Neuronal stem cell (in vitro differentiated cells): Measurements from ENCODE around the gene CD22. TPM values are rescaled to one million over a fixed set of nuclear protein-coding genes. Genes with fewer than 3 reads are reported as not detected.
A peak's percentile ranks its signal among the peaks of the same experiment; 100 is the strongest.

Experiments used
- DNase-seq: peaks from one replicate; pipeline ENCODE4 v3.0.0-alpha.2; 2013; ENCODE audit warnings: low spot score
- H2AFZ ChIP-seq: one replicate; pipeline ENCODE4 v1.6.1; 2013; ENCODE audit warnings: mild to moderate bottlenecking, low read length, inconsistent platforms
- H2AK5ac ChIP-seq: 2 replicates; pipeline ENCODE4 v1.6.1; 2013; ENCODE audit warnings: low read depth, mild to moderate bottlenecking, inconsistent platforms, low read length, moderate library complexity, mixed read lengths
- H2BK120ac ChIP-seq: 2 replicates; pipeline ENCODE4 v1.6.1; 2013; ENCODE audit warnings: low read depth, mild to moderate bottlenecking, inconsistent platforms, low read length, moderate library complexity, mixed read lengths
- H2BK12ac ChIP-seq: one replicate; pipeline ENCODE4 v1.6.1; 2013; ENCODE audit warnings: low read length, inconsistent platforms
- H2BK15ac ChIP-seq: 2 replicates; pipeline ENCODE4 v1.6.1; 2013; ENCODE audit warnings: mild to moderate bottlenecking, low read length, inconsistent platforms, mixed read lengths
- H2BK5ac ChIP-seq: one replicate; pipeline ENCODE4 v1.6.1; 2013; ENCODE audit warnings: inconsistent platforms, mild to moderate bottlenecking, low read length, moderate library complexity
- H3K14ac ChIP-seq: one replicate; pipeline ENCODE4 v1.6.1; 2013; ENCODE audit warnings: low read length, inconsistent platforms
- H3K18ac ChIP-seq: 2 replicates; pipeline ENCODE4 v1.6.1; 2013; ENCODE audit warnings: low read length, inconsistent platforms
- H3K23ac ChIP-seq: 2 replicates; pipeline ENCODE4 v1.6.1; 2013; ENCODE audit warnings: low read depth, mild to moderate bottlenecking, mixed read lengths, low read length, inconsistent platforms; ENCODE audit not compliant: poor library complexity
- H3K27ac ChIP-seq: replicated peaks from 3 replicates; pipeline ENCODE4 v1.5.1; 2013; ENCODE audit warnings: low read length, inconsistent platforms
- H3K27me3 ChIP-seq, 3 experiments: 2 replicates each; pipeline ENCODE4 v1.6.1; 2013; ENCODE audit warnings: low read length in 3 of 3, mild to moderate bottlenecking in 2 of 3, inconsistent platforms in 1 of 3, low read depth in 1 of 3, mixed read lengths in 1 of 3, moderate library complexity in 1 of 3; ENCODE audit not compliant: control insufficient read depth in 3 of 3, insufficient read depth in 3 of 3
- H3K36me3 ChIP-seq, 2 donors: replicated peaks in 1 of 2; 2 replicates each; pipeline ENCODE4 v1.6.1; 2013; ENCODE audit warnings: low read length in 2 of 2; ENCODE audit not compliant: control insufficient read depth in 2 of 2, insufficient read depth in 2 of 2
- H3K4ac ChIP-seq: 2 replicates; pipeline ENCODE4 v1.6.1; 2013; ENCODE audit warnings: inconsistent platforms, mild to moderate bottlenecking, low read length, moderate library complexity
- H3K4me1 ChIP-seq, 2 donors: 1 replicate in 1 of 2; 2 replicates in 1 of 2; pipeline ENCODE4 v1.6.1; 2013; ENCODE audit warnings: low read length in 2 of 2, low read depth in 1 of 2; ENCODE audit not compliant: control insufficient read depth in 2 of 2, insufficient read depth in 1 of 2
- H3K4me2 ChIP-seq: one replicate; pipeline ENCODE4 v1.6.1; 2013; ENCODE audit warnings: mild to moderate bottlenecking, low read length, inconsistent platforms; ENCODE audit not compliant: insufficient read depth, poor library complexity, severe bottlenecking
- H3K4me3 ChIP-seq, 2 donors: 2 replicates each; pipeline ENCODE4 v1.5.1; 2013; ENCODE audit warnings: low read length in 2 of 2, mild to moderate bottlenecking in 2 of 2, inconsistent platforms in 1 of 2, moderate library complexity in 1 of 2
- H3K79me1 ChIP-seq: one replicate; pipeline ENCODE4 v1.6.1; 2013; ENCODE audit warnings: low read depth, mild to moderate bottlenecking, inconsistent platforms, low read length, moderate library complexity
- H3K9ac ChIP-seq: one replicate; pipeline ENCODE4 v1.6.1; 2013; ENCODE audit warnings: mild to moderate bottlenecking, low read depth, low read length, inconsistent platforms; ENCODE audit not compliant: poor library complexity
- H3K9me3 ChIP-seq, 2 donors: replicated peaks in 1 of 2; 2 replicates each; pipeline versions ENCODE3 to v1.6.1; 2013; ENCODE audit warnings: low read length in 2 of 2, mild to moderate bottlenecking in 2 of 2, inconsistent platforms in 1 of 2, low read depth in 1 of 2, mixed read lengths in 1 of 2, moderate library complexity in 1 of 2; ENCODE audit not compliant: control insufficient read depth in 2 of 2, insufficient read depth in 1 of 2
- H4K8ac ChIP-seq: one replicate; pipeline ENCODE4 v1.6.1; 2013; ENCODE audit warnings: low read depth, mild to moderate bottlenecking, inconsistent platforms, low read length, moderate library complexity
- H4K91ac ChIP-seq: one replicate; pipeline ENCODE4 v1.6.1; 2013; ENCODE audit warnings: low read length, low read depth, mild to moderate bottlenecking, inconsistent platforms; ENCODE audit not compliant: poor library complexity
- WGBS, 2 donors: extraction: QIAGEN DNeasy Blood & Tissue Kit; methylation state at CpG; one replicate each; pipeline ENCODE4 v1.1.7; 2013; ENCODE audit warnings: missing lambda C conversion rate in 2 of 2, mixed read lengths in 1 of 2; ENCODE audit not compliant: insufficient read length in 2 of 2, insufficient replicate concordance in 1 of 2; ENCODE audit errors: extremely low coverage in 2 of 2; 5-methylcytosine and 5-hydroxymethylcytosine counted together
- polyA plus RNA-seq, 2 experiments: library from polyadenylated mRNA; stranded (reverse); fragments of 200-250 nt; gene quantifications; one replicate each; pipeline ENCODE4 v1.2.3, GENCODE V29; 2013

The CD22 gene
- not detected for polyA plus RNA-seq (2013, experiment 1 of 2)
- 0.04 TPM for polyA plus RNA-seq (2013, experiment 2 of 2)

DNA sequence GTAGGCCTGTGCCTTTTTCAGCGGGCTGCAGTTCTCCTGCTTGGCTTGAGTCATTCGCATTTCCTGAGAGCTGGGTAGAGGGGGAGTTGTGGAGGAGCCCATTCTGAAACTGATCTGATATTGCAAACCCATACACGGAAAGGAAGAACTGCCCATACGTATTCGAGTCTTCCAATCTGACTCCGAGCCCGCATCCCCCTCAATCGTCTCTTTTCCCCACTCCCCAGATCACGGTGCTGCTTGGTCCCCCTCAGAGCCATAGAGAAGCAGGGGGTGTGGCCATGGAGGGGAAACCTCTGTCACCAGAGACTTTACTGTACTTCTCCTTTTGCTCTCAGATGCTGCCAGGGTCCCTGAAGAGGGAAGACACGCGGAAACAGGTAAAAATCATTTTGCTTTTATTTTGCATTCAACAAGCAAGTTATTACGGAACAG is at the start of gene CD22:
Gene CD22 (plus strand): TSS at position 337 of the 435 bp plus-strand sequence. CDS start 2,854 bp downstream, outside the sequence.
- no peak within 1 kb of the TSS for H3K4ac ChIP-seq
- no CpG with 5 or more reads among the region's 12 CpGs for WGBS, 2 donors
- no peak within 1 kb of the TSS for H3K18ac ChIP-seq
- H2BK15ac ChIP-seq, result no peak within 1 kb of the TSS
- no peak for DNase-seq
- H3K27ac ChIP-seq, result no peak within 1 kb of the TSS
- no peak within 1 kb of the TSS for H2BK12ac ChIP-seq
- H2BK120ac ChIP-seq, result no peak within 1 kb of the TSS
- peaks cover 0 to 2% (median 0%) of the 10 kb centered on the region in 3 experiments for H3K27me3 ChIP-seq
- no peak within 1 kb of the TSS for H2AK5ac ChIP-seq
- no peak within 1 kb of the TSS for H3K14ac ChIP-seq
- no peak within 1 kb of the TSS for H4K8ac ChIP-seq
- H4K91ac ChIP-seq, result no peak within 1 kb of the TSS
- H2BK5ac ChIP-seq, result no peak within 1 kb of the TSS
- no peaks in the 10 kb centered on the region for H3K36me3 ChIP-seq
- no peaks in the 10 kb centered on the region for H3K9me3 ChIP-seq
- H3K4me3 ChIP-seq, result no peak within 1 kb of the TSS
- no peak within 1 kb of the TSS for H3K9ac ChIP-seq
- peaks cover 0 to 2% of the 10 kb centered on the region in 2 donors for H3K4me1 ChIP-seq
- no peak within 1 kb of the TSS for H3K23ac ChIP-seq
- no peak within 1 kb of the TSS for H3K4me2 ChIP-seq
- no peak within 1 kb of the TSS for H2AFZ ChIP-seq
- no peaks in the 10 kb centered on the region for H3K79me1 ChIP-seq

DNA sequence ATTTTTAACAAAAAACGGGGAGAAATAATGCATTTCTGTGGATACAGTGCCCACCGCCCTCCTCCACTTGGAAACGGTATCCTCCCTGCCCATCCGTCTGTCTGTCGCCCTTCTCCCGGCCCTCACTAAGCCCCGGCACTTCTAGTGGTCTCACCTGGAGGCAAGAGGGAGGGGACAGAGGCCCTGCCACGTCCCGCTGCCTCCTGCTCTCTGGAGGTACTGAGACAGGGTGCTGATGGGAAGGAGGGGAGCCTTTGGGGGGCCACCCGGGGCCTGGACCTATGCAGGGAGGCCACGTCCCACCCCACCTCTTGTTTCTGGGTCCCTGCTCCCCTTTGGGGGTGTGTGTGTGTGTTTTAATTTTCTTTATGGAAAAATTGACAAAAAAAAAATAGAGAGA is 49.6 kb upstream of the CD22 start:
- no peak overlapping the region for H3K14ac ChIP-seq
- H3K27me3 ChIP-seq, result peaks cover 0 to 2% (median 0%) of the 10 kb centered on the region in 3 experiments
- no peak overlapping the region for H4K91ac ChIP-seq
- H2BK15ac ChIP-seq, result no peak overlapping the region
- H3K23ac ChIP-seq, result peak overlapping the region; percentile 31
- H2BK120ac ChIP-seq, result no peak overlapping the region
- no peak overlapping the region for H2AFZ ChIP-seq
- no peak overlapping the region for H3K18ac ChIP-seq
- no peak overlapping the region for H3K4ac ChIP-seq
- H3K4me2 ChIP-seq, result no peak overlapping the region
- no peak overlapping the region for H3K9ac ChIP-seq
- DNase-seq, result no peak
- H3K79me1 ChIP-seq, result no peaks in the 10 kb centered on the region
- H3K4me1 ChIP-seq, result peaks cover 0 to 3% of the 10 kb centered on the region in 2 donors
- H2AK5ac ChIP-seq, result no peak overlapping the region
- peaks cover 0 to 3% of the 10 kb centered on the region in 2 donors for H3K9me3 ChIP-seq
- H3K27ac ChIP-seq, result no peak overlapping the region
- H3K4me3 ChIP-seq, result no peak overlapping the region
- peaks cover 16 to 48% of the 10 kb centered on the region in 2 donors for H3K36me3 ChIP-seq
- no peak overlapping the region for H2BK12ac ChIP-seq
- H2BK5ac ChIP-seq, result no peak overlapping the region
- no peak overlapping the region for H4K8ac ChIP-seq
- WGBS, 2 donors, result no CpG with 5 or more reads among the region's 11 CpGs

DNA sequence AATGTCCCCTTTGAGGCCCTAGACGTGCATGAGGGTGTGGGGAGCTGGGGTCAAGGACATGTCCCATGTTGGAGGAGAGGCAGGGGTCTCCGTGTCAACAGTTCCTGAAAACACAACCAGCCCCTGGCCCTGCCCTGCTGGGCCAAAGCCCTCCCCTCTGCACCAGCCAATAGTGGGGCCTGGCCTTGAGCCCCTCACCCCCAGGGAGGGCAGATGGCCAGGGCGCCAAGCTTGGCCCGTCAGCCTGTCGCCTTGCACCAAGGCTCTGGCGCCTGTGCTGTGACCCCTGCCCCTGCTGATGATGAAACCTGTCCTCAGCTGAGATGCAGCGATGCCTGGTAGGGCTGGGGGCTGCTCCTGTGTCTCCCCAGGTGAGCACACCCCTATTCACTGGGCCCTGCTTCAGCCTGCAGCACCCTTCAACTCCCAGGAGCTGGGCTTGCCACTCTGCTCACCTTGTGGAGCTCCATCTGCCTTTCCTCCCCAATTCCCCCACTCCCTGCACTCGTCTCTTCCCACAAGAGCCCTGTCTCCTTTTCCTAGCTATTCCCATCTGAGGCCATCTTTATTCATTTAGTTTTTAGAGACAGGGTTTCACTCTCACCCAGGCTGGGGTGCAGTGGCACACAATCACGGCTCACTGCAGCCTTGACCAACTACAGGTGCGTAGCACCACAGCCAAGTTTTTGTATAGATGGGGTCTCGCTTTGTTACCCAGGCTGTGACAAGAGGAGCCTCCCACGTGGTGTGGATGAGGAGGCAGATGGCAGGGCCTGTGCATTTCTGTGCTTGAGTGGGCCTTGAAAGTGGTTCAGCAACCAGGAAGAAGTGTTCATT is 48.8 kb upstream of the CD22 start:
- DNase-seq, result no peak
- Histone ChIP-seq H3K4ac (no peak overlapping the region), H3K27me3 (peaks cover 0 to 4% (median 2%) of the 10 kb centered on the region in 3 experiments), H4K91ac (no peak overlapping the region), H2BK120ac (no peak overlapping the region), H2BK5ac (no peak overlapping the region), H3K9ac (no peak overlapping the region), H3K27ac (no peak overlapping the region), H3K79me1 (no peaks in the 10 kb centered on the region), H3K4me2 (no peak overlapping the region), H3K4me1 (peaks cover 0 to 8% of the 10 kb centered on the region in 2 donors), H3K14ac (no peak overlapping the region), H3K18ac (no peak overlapping the region), H2AFZ (no peak overlapping the region), H3K23ac (peak overlapping the region; percentile 2), H2BK15ac (no peak overlapping the region), H3K9me3 (peaks cover 0 to 3% of the 10 kb centered on the region in 2 donors), H2AK5ac (no peak overlapping the region), H2BK12ac (no peak overlapping the region), H3K4me3 (no peak overlapping the region), H4K8ac (no peak overlapping the region), H3K36me3 (peaks cover 16 to 40% of the 10 kb centered on the region in 2 donors)
- WGBS, 2 donors, result no CpG with 5 or more reads among the region's 12 CpGs

DNA sequence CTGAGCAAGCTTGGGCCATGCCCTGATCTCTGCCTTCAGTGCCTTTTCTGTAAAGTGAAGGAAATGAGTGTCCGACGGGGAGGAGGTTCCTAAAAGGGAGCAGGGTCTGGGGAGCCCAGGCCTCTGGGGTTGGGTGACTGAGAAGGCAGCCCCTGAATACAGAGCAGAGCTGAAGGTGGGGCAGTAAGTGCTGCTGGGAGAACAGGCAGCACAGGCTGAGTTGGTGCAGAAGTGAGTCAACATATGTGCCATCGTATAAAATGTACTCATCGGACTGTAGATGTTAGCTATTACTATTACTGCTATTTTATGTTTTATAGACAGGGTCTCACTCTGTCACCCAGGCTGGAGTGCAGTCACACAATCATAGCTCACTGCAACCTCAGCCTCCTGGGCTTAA is 47.7 kb upstream of the CD22 start:
- Histone ChIP-seq H3K9ac (no peak overlapping the region), H3K23ac (no peak overlapping the region), H4K8ac (no peak overlapping the region), H2BK5ac (no peak overlapping the region), H2AFZ (no peak overlapping the region), H3K4me1 (peaks cover 0 to 8% of the 10 kb centered on the region in 2 donors), H4K91ac (no peak overlapping the region), H3K36me3 (peaks cover 15 to 29% of the 10 kb centered on the region in 2 donors), H3K4ac (no peak overlapping the region), H3K18ac (no peak overlapping the region), H2BK120ac (no peak overlapping the region), H3K79me1 (no peaks in the 10 kb centered on the region), H2BK12ac (no peak overlapping the region), H3K9me3 (peaks cover 0 to 3% of the 10 kb centered on the region in 2 donors), H2AK5ac (no peak overlapping the region), H2BK15ac (no peak overlapping the region), H3K4me2 (no peak overlapping the region), H3K14ac (no peak overlapping the region), H3K4me3 (no peak overlapping the region), H3K27ac (no peak overlapping the region), H3K27me3 (peaks cover 0 to 7% (median 2%) of the 10 kb centered on the region in 3 experiments)
- no peak for DNase-seq
- no CpG with 5 or more reads among the region's 4 CpGs for WGBS, 2 donors
